Measurements from ENCODE around the gene SUGCT.
A peak's percentile ranks its signal among the peaks of the same experiment; 100 is the strongest.
"Not testable (repeated sequence)": the region's sequence is repeated elsewhere in the genome, so short reads cannot be mapped to it uniquely, and the experiment has no call there.

Gene SUGCT

DNA sequence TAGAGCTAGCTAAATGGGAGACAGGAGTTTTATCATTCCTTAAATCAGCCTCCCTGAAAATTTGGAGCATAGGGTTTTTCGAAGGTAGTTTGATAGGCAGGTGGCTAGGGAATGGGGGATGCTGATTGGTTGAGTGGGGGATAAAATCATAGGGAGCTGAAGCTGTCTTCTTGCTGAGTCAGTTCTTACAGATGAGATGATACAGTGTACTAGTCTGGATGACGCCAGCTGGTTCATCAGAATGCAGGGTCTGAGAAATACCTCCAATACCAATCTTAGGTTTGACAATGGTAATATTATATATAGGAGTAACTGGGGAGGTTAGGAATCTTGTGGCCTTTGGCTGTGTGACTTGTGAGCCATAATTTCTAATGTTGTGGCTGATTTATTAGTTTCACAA is 271.2 kb downstream of the SUGCT start:
- no peak for DNase-seq (ENCODE audit: low read depth)

DNA sequence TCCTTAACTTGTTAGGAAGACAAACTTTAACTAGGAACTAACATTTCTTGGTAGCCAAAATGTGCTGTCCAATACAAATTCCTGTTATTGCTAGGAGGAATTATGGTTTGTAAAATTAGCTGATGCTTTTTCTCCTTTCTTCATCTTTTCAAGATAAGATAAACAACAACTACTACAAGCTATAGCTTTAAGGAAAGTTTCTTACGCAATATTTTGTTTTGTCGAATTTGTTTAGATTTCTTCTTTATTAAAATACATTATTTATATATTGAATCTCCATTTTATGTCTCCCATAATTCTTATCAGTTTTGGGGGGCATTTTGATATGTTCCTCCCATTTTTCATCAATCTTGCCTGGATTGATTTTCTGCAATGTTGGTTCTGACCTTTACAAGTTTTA is 277.5 kb downstream of the SUGCT start:
- DNase-seq (ENCODE audit: low read depth): no peak

- not testable (repeated sequence) for DNase-seq (ENCODE audit: low read depth)
Observed at GRCh38 chr7:40414704-40415103, 279.9 kb downstream of the SUGCT start.

DNA sequence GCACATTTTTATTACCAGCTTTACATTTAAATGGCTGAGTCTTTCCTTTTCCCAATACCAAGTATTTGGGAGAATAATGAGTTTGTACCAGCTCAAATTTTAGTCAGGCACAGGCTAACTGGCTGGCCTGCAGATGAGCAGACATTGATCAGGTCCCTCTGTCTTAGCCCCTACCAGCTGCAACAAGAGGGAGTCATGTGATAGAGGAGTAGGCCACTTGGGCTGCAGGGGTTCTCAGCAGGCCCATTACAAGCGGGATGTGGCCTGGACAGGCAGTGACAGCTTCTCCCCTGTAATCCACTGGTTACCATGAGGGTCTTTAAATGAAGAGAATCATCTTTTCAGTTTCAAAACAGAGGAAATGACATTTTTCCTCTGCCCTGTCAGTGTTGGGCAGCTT is 283.6 kb downstream of the SUGCT start:
- DNase-seq (ENCODE audit: low read depth): no peak

DNA sequence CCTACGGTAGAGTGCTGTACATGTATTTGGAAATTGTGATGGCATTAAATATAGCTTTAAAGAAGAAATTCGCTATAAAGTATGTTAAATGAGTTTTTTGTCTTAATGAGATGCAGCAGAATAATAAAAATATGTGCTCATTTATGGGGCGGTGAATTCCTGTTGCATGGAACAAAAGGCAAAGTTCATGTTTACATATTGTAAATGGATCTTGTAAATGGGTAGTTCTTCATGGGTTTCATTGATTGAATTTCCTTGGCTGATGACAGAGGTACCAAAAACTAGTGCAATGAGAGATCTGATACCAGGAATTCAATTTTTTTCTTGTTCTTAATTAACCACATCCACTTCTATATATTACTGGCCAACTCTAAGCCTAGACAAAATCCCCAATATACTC is 284.2 kb downstream of the SUGCT start:
- DNase-seq (ENCODE audit: low read depth): no peak

DNA sequence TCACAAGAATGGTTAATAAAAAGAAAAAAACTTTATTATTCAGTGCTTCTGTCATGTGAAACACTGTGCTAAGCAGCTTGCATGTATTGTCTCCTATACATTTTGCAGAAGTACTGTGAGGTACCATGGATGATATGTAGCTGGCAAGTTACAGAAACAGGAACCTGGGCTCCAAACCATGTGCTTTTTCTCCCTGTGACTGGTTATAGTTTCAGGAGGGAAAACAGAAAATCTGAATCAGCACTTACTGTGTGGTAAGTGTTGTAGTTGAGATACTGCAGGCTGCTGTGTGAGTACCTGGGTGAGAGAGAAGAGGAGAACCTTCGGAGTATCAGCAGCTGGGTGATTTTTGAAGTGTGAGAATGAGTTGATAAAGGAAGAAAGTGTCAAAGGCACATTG is 285.0 kb downstream of the SUGCT start:
- DNase-seq (ENCODE audit: low read depth): no peak

- no peak for DNase-seq (ENCODE audit: low read depth)
Observed at GRCh38 chr7:40421433-40421832, 286.6 kb downstream of the SUGCT start.

DNA sequence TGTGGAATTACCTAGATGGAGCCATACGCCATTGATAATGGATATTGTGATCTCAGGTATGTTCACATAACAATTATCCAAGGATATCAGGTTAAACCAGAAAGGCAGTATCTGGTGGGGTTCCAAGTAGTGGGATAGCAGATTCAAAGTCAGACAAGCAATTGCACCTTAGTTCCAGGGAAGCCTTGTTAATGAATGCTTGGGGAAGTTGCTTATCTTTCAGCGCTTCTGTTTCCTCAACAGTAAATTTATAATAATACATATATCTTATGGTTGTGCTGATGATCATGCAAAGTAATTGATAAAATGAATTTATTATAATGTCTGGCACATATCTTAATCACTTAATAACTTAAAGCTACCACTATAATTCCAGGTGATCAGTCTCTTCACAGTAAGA is 290.9 kb downstream of the SUGCT start:
- no peak for DNase-seq (ENCODE audit: low read depth)

DNA sequence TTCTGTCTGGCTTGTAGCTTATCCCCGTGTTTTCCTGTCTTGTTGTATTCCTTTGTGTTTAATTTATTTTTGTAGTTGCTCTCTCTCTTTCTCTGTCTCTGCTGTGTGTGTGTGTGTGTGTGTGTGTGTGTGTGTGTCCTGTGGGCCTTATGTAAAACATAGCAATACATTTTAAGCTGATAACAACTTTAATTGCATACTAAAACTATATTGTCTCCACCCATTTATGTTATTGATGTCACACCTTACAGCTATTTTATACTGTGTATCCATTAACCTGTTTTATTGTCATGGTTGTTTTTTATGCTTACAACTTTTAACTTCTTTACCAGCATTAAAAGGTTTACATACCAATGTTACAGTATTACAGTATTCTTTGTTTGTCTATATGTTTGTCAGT is 293.6 kb downstream of the SUGCT start:
- no peak for DNase-seq (ENCODE audit: low read depth)

GRCh38 chr7:40429826-40430225 is 295.0 kb downstream of the SUGCT start:
- no peak for DNase-seq (ENCODE audit: low read depth)

- DNase-seq (ENCODE audit: low read depth): no peak
Observed at GRCh38 chr7:40432046-40432445, 297.2 kb downstream of the SUGCT start.

GRCh38 chr7:40436710-40437109 is 301.9 kb downstream of the SUGCT start:
- DNase-seq (ENCODE audit: low read depth): no peak

DNA sequence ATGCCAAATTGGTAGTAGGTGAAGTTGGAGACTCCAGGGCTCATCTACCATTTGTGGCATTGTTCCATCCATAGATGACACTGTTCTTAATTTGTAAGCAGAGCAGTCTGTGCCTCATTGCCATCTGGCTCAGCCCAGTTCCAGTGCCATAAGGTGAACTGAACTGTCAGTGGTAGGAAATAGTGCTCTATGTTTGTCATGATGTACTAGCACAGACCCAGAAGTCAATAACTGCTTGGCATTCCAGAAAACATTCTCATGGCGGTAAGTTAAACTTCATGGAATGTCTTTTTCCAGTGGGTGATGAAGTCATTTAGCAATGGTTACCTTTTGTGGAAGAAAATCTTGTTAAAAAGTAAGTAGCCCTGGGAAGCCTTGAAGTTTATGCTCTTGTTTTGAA is 302.7 kb downstream of the SUGCT start:
- DNase-seq (ENCODE audit: low read depth): peak; percentile 73

DNA sequence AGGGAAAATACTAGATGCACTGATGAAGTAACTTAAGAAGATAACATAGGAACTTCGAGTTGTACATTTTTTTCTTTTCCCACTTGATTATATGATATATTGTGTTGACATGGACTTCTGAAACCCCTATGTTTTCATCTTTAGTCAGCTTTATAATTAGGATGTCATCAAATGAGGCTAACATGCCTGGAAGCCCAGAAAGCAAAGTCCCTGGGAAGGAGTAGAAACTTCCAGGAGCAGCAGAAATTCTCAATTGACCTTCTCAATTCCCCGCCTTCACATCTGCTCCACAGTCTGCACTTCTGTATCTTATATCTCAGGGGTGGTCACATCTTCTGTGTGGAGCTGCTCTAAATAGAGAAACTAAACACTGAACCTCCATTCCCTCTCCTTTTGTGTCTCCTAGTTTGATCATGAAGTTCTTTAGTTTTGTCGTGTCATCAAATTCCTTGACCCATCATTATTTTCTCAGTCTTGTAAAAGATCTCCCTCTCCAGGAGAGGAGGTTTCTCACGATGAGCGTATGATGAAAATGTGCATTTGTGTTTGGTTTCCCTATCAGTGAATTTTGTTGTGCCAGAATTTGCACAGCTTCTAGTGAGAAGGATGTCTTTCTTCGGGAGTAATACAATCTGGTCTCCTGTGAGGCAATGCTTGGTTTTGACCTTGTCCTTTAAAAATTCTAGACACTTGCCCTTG is 303.3 kb downstream of the SUGCT start:
- DNase-seq (ENCODE audit: low read depth): no peak

- DNase-seq (ENCODE audit: low read depth): no peak
Observed at GRCh38 chr7:40439686-40440085, 304.9 kb downstream of the SUGCT start.

DNA sequence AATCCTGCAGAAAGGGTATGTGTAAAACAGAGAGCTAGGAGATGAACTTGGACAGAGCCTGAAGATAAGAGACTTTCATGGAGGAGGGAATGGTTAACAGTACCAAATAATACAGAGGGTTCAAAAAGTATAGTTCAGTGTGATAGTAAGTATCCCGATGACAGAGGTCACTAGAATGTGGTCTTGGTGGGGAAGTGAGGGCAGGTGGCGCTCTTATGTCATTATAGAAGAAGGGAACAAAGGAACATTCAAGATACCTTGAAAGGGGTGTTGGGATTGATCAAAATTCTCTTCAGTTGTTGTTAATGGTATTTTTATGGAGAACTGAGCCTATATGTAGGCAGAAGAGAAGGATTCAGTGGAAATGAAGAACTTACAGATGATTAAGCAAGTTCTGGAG is 312.5 kb downstream of the SUGCT start:
- no peak for DNase-seq (ENCODE audit: low read depth)

- DNase-seq (ENCODE audit: low read depth): no peak
Observed at GRCh38 chr7:40455485-40455884, 320.7 kb downstream of the SUGCT start.

DNA sequence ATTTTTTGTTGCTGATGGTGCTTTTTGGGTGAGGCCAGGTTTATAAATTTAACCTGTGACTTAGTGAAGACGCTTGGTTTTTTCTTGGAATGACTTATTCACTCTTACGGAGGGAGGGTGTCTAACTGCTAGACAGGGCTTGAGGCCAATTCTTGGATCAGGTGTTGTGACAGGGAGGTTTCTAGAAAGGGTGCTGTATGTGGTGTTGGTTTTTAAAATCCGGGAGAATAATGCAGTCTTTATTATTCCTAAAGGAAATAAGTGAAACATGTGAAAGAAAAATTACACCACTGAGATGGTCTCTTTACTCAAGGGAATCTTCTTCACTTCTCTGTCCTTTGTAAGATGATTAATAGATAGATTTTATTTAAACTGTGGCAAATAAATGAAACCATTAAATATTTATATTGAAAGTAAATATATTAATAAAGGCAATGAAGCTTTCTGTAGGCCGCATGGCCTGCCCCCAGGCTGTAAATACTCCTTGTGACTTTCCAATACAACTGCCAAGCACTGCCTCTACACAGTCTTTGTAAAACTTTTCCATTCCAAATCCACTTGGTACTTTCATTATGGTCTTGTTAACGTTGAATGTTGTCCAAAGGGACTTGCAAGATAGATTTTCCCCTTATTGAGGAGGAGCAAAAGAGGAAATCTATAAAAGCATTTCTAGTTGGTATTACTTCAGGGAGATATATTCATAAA is 323.1 kb downstream of the SUGCT start:
- no peak for DNase-seq (ENCODE audit: low read depth)

DNA sequence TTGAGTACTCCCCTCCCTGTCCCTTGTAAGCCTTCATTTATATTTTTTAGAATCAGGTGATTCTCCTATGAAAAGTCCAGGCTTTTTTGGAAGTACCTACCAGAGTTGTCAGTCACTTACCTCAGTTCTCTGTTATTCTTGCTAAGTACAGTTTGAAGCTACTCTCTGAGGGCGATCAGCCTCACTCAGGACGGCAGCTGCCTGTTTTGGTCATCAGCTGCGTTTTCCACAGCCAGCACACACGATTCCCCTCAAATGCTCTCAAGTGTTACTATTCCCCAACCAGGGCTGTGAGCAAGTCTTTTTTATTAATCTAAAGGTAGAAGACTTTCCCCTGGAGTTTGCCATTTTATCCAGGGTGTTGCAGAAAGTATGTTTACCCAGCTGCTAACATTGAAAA is 328.6 kb downstream of the SUGCT start:
- no peak for DNase-seq (ENCODE audit: low read depth)

- DNase-seq (ENCODE audit: low read depth): peak; percentile 8
Observed at GRCh38 chr7:40468891-40469864, 334.4 kb downstream of the SUGCT start.

DNA sequence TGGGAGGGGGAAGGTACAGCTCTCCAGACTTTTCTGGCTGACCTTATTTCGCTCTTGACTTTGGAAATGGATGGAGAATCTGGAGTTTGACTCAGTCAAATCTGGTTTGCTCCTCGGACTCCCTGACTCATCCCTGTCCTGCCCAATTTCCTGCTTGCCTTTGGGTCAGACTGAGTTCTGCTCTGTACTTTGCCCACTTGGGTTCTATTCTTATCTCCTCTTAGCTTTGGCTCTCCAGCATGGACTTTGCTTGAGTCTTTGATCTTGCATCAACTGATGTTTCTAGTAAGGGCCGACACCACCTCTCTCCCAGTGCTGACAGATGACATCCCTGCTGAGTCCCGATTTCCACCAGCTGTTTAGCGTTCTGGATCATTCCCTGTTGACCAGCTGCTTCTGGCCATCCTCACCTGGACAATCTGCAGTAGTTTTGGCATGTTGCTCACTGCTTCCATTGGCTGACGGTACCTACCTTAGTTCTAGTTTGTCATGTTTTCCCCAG is 335.3 kb downstream of the SUGCT start:
- no peak for DNase-seq (ENCODE audit: low read depth)

DNA sequence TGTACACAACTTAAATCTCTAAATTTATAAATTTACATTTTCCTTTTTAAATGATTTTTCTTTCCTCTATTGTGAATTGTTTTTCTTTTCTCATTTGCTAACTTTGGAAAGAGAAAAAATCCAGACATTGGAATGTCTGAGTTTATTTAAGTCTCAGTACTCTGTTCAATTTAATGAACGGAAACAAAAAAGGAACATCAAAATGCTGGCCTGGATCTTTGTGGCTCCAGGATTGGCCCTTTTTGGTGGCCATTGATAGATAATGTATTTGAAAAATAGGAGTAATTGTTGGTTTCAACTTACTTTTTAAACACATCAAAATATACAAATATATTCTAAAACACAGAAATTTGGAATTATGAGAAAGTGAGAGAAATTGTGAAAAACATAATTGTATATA is 336.0 kb downstream of the SUGCT start:
- DNase-seq (ENCODE audit: low read depth): no peak

- no peak for DNase-seq (ENCODE audit: low read depth)
Observed at GRCh38 chr7:40471891-40472290, 337.1 kb downstream of the SUGCT start.
